Transverse colon (tissue), 4 donors: Measurements from ENCODE around the gene IP6K1. TPM values are rescaled to one million over a fixed set of nuclear protein-coding genes. Genes with fewer than 3 reads are reported as not detected.
"Not testable (repeated sequence)": the region's sequence is repeated elsewhere in the genome, so short reads cannot be mapped to it uniquely, and the experiment has no call there.

ENCODE experiments used
- DNase-seq: peaks from one replicate; pipeline ENCODE4 v3.0.0-alpha.2; 2019
- H3K27ac ChIP-seq, 4 donors: fragments of 200-600 bp; sonication (generic); 2 replicates each; pipeline ENCODE4 v1.5.1; 2016 to 2018; ENCODE audit warnings: inconsistent platforms in 4 of 4
- H3K27me3 ChIP-seq: fragments of 200-600 bp; sonication (generic); 2 replicates; pipeline ENCODE4 v1.5.1; 2017; ENCODE audit warnings: inconsistent platforms
- H3K36me3 ChIP-seq, 4 donors: fragments of 200-600 bp; sonication (generic); 2 replicates each; pipeline ENCODE4 v1.5.1; 2017 to 2019; ENCODE audit warnings: inconsistent platforms in 4 of 4
- H3K4me1 ChIP-seq, 4 donors: fragments of 200-600 bp; sonication (generic); 2 replicates each; pipeline ENCODE4 v1.5.1; 2017 to 2020; ENCODE audit warnings: inconsistent platforms in 4 of 4
- H3K4me3 ChIP-seq, 4 donors: fragments of 200-600 bp; sonication (generic); 1 replicate in 1 of 4; 2 replicates in 3 of 4; pipeline versions ENCODE4 v1.5.1 to v1.6.1; 2017 to 2019; ENCODE audit warnings: inconsistent platforms in 4 of 4
- H3K9me3 ChIP-seq, 2 donors: fragments of 200-600 bp; sonication (generic); 2 replicates each; pipeline ENCODE4 v1.5.1; 2017 to 2019; ENCODE audit warnings: inconsistent platforms in 2 of 2
- CTCF ChIP-seq, 5 experiments: fragments of 200-600 bp in 3 of 5; fragments of 450-650 bp in 2 of 5; sonication (generic) in 3 of 5; IDR thresholded peaks; 1 replicate in 2 of 5; 2 replicates in 3 of 5; pipeline ENCODE4 v1.5.1; 2016 to 2017; ENCODE audit warnings: antibody characterized with exemption in 5 of 5, inconsistent platforms in 3 of 5, mild to moderate bottlenecking in 2 of 5, moderate library complexity in 1 of 5
- EP300 ChIP-seq: sonication (generic); formaldehyde crosslinking; IDR thresholded peaks from one replicate; pipeline ENCODE4 v1.6.1; 2017; ENCODE audit warnings: antibody characterized with exemption, low read depth
- POLR2A ChIP-seq: fragments of 450-650 bp; IDR thresholded peaks from one replicate; pipeline ENCODE4 v1.6.1; 2016; ENCODE audit warnings: antibody characterized with exemption, mild to moderate bottlenecking, moderate library complexity
- POLR2AphosphoS5 ChIP-seq, 3 donors: sonication (generic); formaldehyde crosslinking; IDR thresholded peaks; one replicate each; pipeline ENCODE4 v1.6.1; 2016; ENCODE audit warnings: antibody characterized with exemption in 3 of 3
- WGBS, 2 donors: methylation state at CpG; one replicate each; pipeline ENCODE4 v1.1.5; 2018; ENCODE audit warnings: low coverage in 1 of 2; 5-methylcytosine and 5-hydroxymethylcytosine counted together
- in situ Hi-C, 4 donors: fragments of 200-750 bp; cut with MboI; loops; one replicate each; pipeline versions ENCODE4 v1.15.0 to v1.15.1; 2017; ENCODE audit warnings: low sequenced_read_pairs in 3 of 4, low pct_ligation_motif_present in 1 of 4, low pct_unique_long_range_greater_than_20kb in 1 of 4
- intact Hi-C: fragments of 100-400 bp; cut with DNase I; formaldehyde crosslinking; loops from one replicate; pipeline ENCODE4 v1.15.1; 2023; ENCODE audit warnings: low total_unique reads
- total RNA-seq, 4 donors: library from RNA; depleted of rRNA; stranded (reverse); fragments of >200 nt; gene quantifications; one replicate each; pipeline ENCODE4 v1.1.0, GENCODE V29; 2016

IP6K1 gene
- total RNA-seq, result 10 to 100 TPM; 20.5 to 40.7 (median 39.7) TPM

DNA sequence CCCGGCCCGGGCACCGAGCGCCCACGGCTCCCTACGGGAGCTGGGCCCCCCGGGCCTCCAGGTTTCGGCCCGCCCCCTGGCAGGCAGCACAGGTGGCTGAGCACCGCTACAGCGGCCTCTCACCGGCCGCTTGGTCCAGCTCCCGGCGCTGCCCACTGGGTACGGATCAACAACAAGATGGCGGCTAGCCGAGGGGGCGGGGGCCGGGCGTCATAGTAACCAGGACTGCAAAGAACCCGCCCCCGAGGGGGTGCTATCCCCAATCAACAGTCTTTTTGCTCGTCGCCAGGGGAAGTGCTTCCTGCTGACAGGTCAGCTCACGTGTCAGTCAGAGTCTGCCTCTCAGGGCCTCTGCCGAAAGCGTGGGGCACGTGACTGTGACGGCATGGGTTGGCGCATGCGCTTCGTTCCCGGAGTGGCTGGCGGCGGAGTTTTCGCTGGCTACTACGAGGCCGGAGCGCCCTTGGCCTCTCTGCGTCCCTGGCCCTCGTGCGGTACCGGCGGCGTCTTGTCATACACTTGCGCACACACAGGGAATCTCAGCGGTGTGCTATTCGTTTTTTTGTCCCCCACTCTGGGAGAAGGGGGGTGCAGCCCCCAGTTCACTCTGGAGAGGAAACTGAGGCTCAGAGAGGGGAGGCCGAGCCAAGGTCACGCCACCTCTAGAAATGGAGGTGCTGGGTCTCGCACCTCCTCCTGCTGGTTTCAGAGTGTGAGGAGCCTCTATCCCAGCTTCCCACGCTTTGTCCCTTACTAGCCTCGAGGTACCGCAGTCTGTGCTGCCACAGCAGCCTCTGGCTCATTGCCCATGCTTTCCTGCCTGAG lies at the start of gene IP6K1:
Gene IP6K1 (minus strand): TSS at position 186 of the 825 bp plus-strand sequence. CDS start 38,502 bp downstream, outside the sequence.
- WGBS, 2 donors, result 4% methylated on average over 38 of the region's 55 CpGs; no CpG with 5 or more reads in 1 of the 2 donors

DNA sequence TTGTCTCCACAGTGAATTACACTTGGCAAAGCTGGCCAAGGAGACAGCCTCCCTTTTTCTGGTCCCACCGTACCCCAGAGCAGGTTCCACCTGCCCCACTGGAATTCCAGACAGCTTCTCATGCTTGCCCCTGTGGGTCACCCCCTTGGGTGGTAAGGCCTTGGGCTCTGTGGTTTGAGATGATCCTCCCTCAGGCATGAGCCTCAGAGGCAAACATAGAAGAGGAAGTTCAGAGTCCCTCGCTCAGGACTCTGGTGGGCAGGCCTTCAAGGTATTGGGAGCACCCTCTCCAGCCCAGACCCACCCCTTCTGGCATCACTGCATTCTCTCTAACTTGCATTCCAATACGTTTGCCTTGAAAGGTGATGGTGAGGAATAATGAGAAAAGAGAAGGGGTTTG lies 45.0 kb upstream of the IP6K1 start:
- Histone ChIP-seq H3K27ac (no peak overlapping the region), H3K4me3 (no peak overlapping the region), H3K9me3 (no peaks in the 10 kb centered on the region), H3K4me1 (no peaks in the 10 kb centered on the region), H3K27me3 (no peaks in the 10 kb centered on the region), H3K36me3 (no peaks in the 10 kb centered on the region)
- in situ Hi-C loops (no loop called here), intact Hi-C loops (no loop called here)
- TF ChIP-seq POLR2A (no peak), CTCF (IDR thresholded peaks at IDR 0.05) (no peak), EP300 (no peak), POLR2AphosphoS5 (IDR thresholded peaks at IDR 0.05) (no peak)
- no peak for DNase-seq
- WGBS, 2 donors, result 78% methylated on average over 3 of the region's 3 CpGs; no CpG with 5 or more reads in 1 of the 2 donors

More for the DNA sequence above, at the start of gene IP6K1:
- TF ChIP-seq POLR2AphosphoS5 (IDR thresholded peaks at IDR 0.05), result peak; percentile 67 to 92 (median 88)
- no peak for TF ChIP-seq EP300
- TF ChIP-seq CTCF (IDR thresholded peaks at IDR 0.05), result peak in 1 of 5 experiments; percentile 13
- peak; percentile 83 for TF ChIP-seq POLR2A
- in situ Hi-C loops, result loop anchor here in 1 of 4 donors (5.0 kb wide), 1 partner anchor 64 kb away; the partner anchor contains the start of gene GMPPB
- Histone ChIP-seq H3K4me3 (peak within 1 kb of the TSS; percentile 61 to 96 (median 92)), H3K9me3 (no peaks in the 10 kb centered on the region), H3K4me1 (peaks cover 23 to 40% (median 28%) of the 10 kb centered on the region in 4 donors), H3K27me3 (no peaks in the 10 kb centered on the region), H3K36me3 (no peaks in the 10 kb centered on the region), H3K27ac (peak within 1 kb of the TSS; percentile 94 to 97 (median 97))
- peak; percentile 100 for DNase-seq
- intact Hi-C loops, result no loop called here

DNA sequence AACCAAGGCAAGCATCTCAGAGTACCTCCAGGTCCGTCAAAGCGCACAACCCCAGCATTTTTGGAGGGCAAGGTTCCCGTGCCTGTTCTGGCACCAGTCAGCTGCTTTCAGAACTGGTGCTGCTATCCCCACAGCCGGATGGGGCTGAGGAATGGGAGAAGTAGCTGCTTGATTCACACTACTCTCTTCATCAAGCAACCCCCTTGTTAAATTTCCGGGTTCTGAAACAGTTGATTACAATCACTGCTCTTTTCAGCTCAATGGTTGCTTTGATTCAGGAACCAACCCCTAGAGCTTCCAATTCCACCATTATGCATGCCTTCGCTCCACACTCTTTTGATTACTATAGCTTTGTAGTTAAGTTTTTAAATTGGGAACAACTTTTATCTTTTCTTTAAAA lies 39.7 kb upstream of the IP6K1 start:
- H3K4me1 ChIP-seq, result no peaks in the 10 kb centered on the region
- in situ Hi-C loops (no loop called here), intact Hi-C loops (no loop called here)
- no peaks in the 10 kb centered on the region for H3K36me3 ChIP-seq
- TF ChIP-seq POLR2AphosphoS5 (IDR thresholded peaks at IDR 0.05) (no peak), CTCF (IDR thresholded peaks at IDR 0.05) (no peak), EP300 (no peak), POLR2A (no peak)
- no peaks in the 10 kb centered on the region for H3K27me3 ChIP-seq
- H3K4me3 ChIP-seq, result no peak overlapping the region
- 92 to 97% methylated on average over 3 to 6 of the region's 6 CpGs for WGBS, 2 donors
- no peak overlapping the region for H3K27ac ChIP-seq
- H3K9me3 ChIP-seq, result no peaks in the 10 kb centered on the region
- DNase-seq, result no peak

DNA sequence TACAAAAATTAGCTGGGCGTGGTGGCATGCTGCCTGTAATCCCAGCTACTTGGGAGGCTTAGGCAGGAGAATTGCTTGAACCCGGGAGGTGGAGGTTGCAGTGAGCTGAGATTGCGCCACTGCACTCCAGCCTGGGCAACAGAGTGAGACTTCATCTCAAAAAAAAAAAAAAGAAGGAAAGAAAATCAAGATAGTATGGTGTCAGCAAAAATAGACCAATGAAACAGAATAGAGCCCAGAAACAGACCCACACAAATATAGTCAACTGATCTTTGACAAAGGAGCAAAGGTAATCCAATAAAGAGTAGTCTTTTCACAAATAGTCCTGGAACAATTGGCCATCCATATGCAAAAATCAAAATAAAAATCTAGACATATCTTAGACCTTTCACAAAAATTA lies 36.8 kb upstream of the IP6K1 start:
- H3K36me3 ChIP-seq, H3K27ac ChIP-seq, intact Hi-C loops, H3K4me1 ChIP-seq, H3K27me3 ChIP-seq, H3K4me3 ChIP-seq, DNase-seq, H3K9me3 ChIP-seq, in situ Hi-C loops: not testable (repeated sequence)
- WGBS, 2 donors, result 93% methylated on average over 3 of the region's 3 CpGs; no CpG with 5 or more reads in 1 of the 2 donors
